HG03135 (cell line): ENCODE results near the gene TBX15.

Source experiments
- ATAC-seq: cut with Tn5 transposase; IDR thresholded peaks from one replicate; pipeline ENCODE4 v1.9.1; 2021; ENCODE audit warnings: mild to moderate bottlenecking, moderate library complexity; ENCODE audit not compliant: unreplicated experiment

Gene TBX15

DNA sequence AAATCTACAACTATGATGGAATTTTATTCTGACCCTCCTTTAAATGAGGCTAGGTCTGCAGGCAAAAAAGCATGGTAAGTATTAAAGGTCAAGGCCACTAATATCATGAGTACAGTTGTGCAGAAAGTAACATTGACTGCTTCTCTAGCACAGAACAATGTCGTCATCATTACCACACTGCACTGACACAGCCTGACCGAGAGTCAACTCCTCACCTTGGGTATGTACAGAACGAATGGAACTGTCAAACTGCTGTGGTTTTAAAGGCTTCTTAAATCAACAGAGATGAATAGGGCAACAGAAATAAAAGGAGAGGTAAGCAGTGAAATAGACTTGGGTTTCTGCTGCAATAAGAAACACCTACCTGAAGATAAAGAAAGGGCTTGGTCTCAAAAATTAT is 88.8 kb downstream of the TBX15 start:
- no peak for ATAC-seq

DNA sequence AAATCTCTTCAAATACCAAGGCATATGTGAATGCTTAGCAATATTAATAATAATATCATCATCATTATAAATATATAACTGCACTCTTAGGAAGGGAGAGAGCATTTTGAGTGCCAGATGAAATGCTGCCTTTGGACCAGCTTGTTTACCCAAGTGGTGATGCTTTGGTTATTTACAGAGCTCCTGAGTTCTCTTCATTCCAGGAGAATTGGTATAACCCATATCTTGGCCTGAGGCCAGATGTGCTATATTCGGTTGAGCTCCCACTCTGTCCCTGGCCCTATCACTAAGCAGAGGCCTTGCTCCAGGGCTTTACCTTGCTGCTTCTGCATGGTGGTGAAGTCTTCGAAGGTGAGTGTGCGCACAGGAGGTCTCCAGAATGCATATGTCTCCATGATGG is 89.4 kb downstream of the TBX15 start:
- no peak for ATAC-seq

DNA sequence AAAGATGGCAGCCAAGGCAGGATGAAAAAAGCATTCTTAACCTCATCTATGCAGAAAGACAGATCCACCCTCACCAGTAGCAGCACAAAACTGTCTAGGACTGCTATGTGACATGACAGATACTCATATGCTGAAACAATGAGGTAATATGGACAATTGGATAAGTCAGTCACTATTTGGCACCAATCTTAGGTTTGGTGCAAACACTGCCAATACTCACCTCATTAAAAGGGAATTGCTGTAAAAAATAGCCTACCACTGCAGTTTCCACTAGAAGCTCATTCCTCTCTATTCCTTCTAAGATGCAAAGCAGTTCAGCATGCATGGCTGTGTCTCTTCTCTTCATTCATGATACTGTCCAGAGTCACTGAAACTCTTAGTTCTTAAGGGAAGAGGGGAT is 91.7 kb downstream of the TBX15 start:
- no peak for ATAC-seq

DNA sequence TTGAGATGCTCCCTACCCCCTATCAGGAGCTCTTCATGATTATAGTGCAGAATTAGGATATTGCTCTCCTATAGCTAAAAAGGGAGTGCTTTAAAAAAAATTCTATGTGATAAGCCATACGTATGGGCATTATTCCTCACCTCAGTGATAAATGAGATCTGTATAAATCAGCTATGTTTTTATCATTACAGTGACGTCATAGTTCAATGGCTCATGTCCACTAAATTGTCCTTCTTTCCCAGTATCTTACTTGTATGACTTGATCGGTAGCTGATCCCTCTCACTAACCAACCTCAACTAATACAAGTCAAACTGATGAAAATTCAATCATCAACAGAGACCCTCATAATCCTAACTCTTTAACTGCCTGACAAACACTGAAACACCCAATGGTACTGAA is 93.3 kb downstream of the TBX15 start:
- no peak for ATAC-seq

DNA sequence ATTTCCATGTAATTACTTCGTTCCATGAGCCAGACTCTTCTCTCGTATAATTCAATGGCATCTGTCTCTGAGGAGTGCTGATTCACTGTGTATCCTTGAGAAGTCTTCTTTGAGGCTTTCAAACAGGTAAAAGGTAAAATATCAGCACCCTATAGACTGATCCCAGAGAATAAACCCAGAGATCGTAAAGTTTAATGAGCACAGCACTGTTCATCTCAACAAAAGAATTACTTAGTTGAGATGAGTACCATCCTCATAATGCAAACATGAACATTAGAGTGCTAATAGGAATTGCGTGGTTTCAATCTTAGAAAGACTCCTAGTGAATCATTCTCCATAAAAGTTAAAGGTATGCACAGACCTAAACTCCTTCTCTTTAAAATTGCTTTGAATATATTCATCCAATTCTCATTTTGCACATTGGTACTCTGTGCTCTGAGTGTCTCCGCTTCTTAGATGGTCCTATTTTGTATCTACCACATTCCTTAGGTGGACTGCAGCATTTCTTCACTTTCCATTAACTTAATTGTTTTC is 97.2 kb downstream of the TBX15 start:
- ATAC-seq: no peak

DNA sequence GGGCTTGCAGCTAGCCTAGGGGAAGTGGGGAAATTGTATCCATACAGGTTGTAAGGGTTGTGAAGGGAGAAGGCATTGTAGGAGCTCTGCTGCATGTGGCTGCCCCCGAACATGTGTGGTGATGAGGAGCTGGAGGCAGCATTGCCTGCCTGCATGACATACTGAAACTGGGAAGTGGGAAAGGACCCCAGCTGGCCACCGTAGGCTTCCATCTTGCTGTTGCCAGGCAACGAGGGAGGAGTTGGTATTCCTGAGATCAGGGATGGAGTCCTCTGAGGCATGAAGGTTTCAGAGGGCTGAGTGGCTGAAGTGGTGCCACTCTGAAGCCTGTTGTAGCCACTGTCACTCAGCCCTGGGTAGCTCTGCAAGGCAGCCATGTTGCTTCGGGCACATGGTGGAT is 103.2 kb downstream of the TBX15 start:
- no peak for ATAC-seq

DNA sequence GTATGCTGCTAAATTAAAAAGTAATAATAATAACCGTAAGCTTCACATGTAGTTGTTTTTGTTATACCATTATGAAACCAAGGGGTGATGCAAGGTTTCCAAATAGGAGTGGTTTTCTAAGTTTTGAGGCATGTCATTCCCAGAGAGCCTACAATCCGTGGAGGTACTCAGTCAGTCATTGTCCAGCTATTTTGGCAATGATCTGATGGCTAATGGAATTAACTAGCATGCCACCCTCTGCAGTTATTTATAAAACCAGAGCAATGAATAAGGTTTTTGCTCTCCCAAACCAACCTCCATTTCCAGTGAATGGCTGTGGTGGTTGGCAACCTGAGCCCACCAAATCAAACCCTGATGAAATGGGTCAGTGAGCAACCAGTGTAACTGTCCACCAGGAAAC is 106.4 kb downstream of the TBX15 start:
- no peak for ATAC-seq

DNA sequence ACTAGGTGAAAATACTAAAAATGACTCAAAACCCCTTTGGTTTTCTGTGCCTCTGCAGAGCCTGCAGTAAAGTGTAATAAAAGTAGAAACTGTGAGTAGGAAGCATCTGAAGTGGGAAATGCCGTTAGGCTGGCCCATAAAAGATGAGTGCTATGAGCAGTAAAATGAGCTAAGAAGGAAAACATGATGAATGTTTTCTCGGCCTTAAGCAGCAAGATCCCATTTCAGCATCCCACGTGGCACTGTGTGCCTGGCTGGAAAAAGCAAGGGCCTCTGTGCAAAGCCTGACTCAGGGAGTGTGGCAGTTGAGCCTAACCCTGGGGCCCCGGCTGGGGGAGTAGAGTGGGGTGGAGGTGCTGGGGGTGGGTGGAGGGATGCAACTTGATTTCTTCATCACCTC is 109.5 kb downstream of the TBX15 start:
- ATAC-seq: no peak

DNA sequence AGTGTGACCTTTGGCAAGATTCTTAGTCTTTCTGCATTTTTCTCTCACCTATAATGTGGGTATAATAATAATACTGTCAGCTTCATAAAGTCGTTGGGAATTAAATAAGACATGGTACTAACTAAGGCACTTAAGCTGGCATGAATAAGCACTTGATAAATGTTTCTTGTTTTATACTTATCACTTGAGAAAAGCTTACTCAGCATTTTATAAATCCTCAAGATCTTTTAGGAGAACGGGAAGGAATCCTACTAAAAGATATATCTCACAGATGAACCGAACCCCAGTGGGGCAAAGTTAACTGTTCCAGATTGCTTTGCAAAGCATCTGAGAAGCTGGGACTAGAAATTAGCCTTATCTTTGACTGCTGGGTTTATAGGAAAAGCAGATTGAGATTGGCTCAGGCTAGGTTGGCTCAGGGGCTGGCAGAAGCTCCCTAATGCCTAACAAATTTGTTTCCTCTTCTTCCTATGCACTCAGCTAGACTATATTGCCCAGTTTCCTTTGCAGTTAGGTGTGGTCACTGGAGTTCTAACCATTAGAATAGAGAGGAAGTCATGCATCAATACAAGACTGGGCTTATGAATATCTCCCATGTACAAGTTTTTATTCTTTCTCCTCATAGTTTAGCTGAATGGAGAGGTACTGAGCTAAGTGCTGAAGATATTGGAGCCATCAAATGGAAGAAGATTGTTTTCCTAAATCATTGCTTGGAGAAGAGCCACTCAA is 110.3 kb downstream of the TBX15 start:
- ATAC-seq: no peak

DNA sequence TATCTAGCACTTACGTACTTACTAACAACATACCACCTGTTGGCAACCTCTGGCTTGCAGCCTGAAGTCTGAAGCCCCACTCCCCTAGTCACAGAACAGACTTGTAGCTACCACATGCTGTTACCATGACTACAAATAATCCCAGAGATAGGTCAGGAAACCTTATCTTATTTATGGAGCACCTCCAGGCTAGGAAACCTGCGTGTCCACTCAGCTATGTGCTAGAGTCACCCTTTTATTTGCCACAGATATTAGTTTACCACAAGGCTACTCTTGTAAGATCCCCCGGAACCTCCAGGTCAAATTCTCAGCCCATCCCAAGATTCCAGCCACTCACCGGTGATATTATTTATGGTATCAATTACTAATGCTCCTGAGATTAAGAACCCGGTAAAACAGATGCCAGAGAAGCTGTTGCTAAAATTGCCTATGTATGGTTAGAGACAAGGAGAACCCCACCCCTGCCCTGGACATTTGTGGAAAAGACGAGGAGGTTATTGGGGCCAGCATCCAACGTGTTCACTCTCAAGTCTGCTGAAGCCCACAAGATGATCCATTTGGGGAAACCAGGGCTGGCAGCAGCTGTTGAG is 116.5 kb downstream of the TBX15 start:
- no peak for ATAC-seq

DNA sequence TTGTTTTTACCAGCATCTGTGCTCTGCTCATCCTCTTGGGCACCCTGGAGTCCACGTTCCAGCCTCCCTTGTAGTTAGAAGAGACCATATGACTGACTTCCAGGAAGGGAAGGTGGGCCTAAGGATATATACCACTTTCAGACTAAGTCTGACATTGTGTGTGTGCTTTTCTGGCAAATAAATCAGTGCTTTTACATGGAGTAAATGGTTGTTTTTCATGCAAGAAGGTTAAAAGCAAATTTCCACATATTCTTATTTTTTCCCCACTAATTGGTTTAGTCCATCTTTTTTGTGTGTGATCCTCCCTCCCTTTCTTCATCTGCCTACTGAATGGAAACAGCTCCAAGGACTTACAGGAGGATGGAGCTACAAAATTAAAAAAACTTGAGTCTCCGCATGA is 119.8 kb downstream of the TBX15 start:
- no peak for ATAC-seq

DNA sequence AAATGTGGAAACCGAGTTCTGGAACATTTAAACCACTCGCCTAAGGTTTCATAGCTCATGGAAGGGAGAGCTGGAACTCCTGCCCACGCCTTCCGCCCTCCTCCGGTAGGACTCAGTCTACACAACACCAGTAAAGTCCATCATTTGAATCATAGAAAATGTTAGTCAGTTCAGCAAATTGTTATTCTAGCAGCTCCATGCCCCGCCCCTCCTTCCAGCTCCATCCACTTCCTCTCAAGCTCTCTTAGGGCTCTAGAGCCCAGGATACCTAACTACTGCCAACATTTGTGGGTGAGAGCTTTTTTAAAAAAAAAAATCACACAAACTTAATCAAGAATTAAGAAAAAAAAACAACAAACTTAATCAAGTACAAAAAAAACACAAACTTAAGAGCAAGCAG is 121.8 kb downstream of the TBX15 start:
- no peak for ATAC-seq

DNA sequence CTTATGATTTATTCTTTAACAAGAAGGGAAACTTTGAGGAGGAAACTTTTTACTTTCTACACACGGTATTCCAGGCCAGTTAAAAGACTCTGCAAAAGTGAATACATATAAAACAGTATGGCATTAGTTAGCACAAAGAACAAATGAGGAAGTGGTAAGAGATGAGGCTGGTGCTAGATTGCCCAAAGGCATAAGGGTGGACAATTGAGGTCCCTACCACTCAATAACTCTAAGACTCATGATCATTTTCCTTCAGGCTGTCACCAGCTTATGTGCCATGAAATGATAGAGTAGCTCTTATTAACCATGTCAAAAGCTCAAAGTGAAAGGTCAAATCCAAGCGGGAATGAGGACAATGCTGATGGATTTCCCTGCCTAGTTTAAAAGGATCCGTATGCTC is 124.5 kb downstream of the TBX15 start:
- no peak for ATAC-seq

DNA sequence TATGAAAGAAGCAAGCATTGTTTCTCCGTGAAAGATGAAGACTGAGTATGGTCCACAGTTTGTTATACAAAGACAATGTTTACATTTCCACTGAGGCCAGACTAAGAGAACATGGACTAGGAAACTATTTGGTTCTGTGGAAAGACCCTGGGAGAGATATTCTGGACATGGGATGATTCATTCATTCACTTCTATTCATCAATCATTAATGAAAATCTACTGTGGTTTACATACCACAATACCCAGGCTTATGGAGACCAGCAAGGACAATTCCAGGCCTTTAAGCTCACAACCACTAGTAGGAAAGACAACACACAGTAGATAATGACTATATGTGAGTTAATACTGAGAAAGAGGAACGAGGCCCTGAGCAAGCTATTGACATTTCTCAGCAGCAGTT is 125.4 kb downstream of the TBX15 start:
- no peak for ATAC-seq

DNA sequence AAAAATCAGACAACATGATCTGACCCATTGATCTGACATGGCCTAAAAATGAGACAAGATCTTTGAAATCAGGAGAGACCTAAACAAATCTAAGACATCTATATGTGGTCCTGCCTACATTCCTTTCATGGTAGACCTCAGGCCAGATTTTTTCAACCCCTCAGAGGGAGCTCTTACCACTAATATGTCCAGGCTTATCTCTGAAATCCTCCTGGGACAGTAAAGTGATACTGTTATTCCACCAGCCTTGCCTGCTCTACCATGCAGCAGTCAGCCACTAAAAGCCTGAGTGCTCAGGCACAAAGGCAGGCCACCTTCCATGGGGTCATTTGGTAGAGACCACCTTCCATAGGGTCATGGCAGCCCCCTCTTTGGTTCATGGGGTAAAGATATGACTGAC is 126.9 kb downstream of the TBX15 start:
- ATAC-seq: no peak

DNA sequence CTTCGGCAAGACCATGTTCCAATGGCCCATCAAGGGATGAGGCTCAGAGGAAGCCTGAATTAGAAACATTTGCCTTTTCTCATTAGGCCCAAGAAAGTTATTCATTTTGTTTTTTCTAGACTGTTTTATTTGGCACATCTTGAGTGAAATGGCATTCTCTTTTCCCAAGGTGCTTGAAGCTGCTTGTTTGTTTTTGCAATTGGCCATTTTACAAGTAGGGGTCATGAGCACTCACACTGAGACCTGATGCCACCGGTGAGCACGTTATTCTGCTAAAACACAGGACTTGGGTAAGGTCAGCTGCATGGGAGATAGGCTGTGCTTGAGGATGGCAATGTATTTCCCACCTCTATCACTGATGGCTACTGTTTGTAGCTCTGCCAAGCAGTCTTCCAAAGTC is 128.1 kb downstream of the TBX15 start:
- no peak for ATAC-seq

DNA sequence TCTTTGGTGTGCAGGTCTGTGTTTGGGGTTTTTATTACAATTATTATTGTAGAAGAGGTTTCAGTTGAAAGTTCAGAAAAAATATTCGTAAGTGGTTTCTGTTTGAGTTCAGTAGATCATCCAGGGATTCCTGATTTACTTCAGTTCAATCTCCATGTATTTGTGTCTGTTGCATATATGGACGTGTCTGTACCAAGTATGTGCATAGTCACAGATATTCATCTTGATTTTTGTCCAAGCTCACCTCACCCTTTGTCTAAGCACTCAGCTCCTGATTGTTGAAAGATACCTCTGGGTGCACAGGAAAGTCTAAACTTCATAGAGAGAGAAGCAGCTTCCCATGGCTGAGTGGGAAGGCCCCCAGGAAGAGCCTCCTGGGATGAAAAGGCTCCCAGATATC is 141.7 kb downstream of the TBX15 start:
- ATAC-seq: no peak

DNA sequence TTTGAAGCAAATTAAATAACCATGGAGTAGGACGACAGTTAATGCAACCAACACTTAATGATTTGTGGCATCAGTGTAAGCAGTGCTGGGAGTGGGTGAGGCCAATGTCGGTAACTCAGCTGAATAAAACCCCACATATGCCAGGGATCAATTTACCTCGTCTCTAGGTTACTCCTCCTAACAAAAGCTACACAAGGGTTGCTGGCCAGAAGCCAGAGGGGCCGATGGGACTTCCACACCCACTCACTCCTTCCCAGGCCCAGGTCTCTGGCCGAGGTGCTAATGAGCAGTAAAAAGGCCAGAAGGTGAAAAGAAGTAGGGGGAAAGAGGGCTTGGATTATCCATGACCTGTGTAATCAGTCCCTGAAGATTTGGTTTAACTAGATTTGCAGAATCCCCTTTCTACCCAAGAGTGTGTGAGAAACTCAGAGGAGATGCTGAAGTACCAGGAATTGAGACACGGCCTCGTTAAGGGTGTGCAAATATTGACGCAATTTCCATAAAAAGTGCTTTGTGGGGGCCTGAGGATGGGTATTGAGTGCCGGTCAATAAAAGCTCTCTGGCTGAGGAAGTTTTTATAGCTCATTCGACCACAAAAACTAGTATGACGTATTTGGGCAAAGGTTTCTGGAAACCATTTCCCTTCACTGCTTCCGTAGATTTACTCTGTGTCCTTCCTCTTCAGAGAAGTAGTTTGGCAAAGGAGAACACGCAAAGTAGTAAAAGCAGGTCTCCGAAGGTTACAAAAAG is 145.5 kb downstream of the TBX15 start:
- no peak for ATAC-seq

DNA sequence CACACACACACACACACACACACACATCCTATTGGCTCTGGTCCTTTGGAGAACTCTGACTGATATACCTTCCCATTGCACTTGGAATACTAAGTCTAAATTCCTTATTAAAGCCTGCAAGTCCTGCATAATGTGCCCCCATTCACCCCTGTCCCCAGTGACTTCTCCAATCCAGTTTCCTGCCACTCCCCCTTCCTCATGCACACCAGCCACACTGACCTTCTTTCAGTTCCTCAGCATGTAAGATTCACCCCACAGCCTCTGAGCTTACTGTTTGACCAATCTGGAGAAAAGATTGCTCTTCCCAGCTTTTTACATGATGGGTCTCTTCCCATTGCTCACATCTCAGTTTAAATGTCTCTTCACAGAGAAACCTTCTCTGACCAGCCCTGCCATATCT is 146.6 kb downstream of the TBX15 start:
- ATAC-seq: no peak
